Lung (tissue), 12 donors: ENCODE results near the gene FYB2. TPM values are rescaled to one million over a fixed set of nuclear protein-coding genes. Genes with fewer than 3 reads are reported as not detected.

Experiments
- ATAC-seq: fragments of 200-7000 bp; cut with Tn5 transposase; one replicate; pipeline ENCODE4 v1.9.1; 2020; ENCODE audit warnings: moderate number of reproducible peaks; ENCODE audit not compliant: insufficient read depth, low FRiP score
- DNase-seq, 3 donors: peaks; one replicate each; pipeline ENCODE4 v3.0.0-alpha.2; 2013 to 2017
- H3K27ac ChIP-seq, 2 donors: one replicate each; pipeline ENCODE4 v1.5.1; 2013; ENCODE audit warnings: mild to moderate bottlenecking in 2 of 2, moderate library complexity in 2 of 2, control low read depth in 1 of 2, inconsistent platforms in 1 of 2, low read depth in 1 of 2, low read length in 1 of 2
- H3K27me3 ChIP-seq, 3 donors: one replicate each; pipeline ENCODE4 v1.5.1; 2013; ENCODE audit warnings: low read length in 2 of 3; ENCODE audit not compliant: control insufficient read depth in 3 of 3, insufficient read depth in 3 of 3
- H3K36me3 ChIP-seq, 4 donors: one replicate each; pipeline ENCODE4 v1.5.1; 2013; ENCODE audit warnings: low read length in 4 of 4, mild to moderate bottlenecking in 1 of 4, moderate library complexity in 1 of 4; ENCODE audit not compliant: control insufficient read depth in 4 of 4, insufficient read depth in 4 of 4
- H3K4me1 ChIP-seq, 5 donors: one replicate each; pipeline ENCODE4 v1.5.1; 2013; ENCODE audit warnings: low read length in 5 of 5, mild to moderate bottlenecking in 2 of 5, moderate library complexity in 1 of 5; ENCODE audit not compliant: control insufficient read depth in 5 of 5, insufficient read depth in 5 of 5
- H3K4me3 ChIP-seq: one replicate; pipeline ENCODE4 v1.5.1; 2013; ENCODE audit warnings: mild to moderate bottlenecking, control low read depth, moderate library complexity
- H3K9ac ChIP-seq, 2 donors: one replicate each; pipeline ENCODE4 v1.5.1; 2013; ENCODE audit warnings: low read length in 2 of 2, control low read depth in 1 of 2; ENCODE audit not compliant: insufficient read depth in 1 of 2
- H3K9me3 ChIP-seq, 4 donors: one replicate each; pipeline ENCODE4 v1.5.1; 2013; ENCODE audit warnings: low read length in 3 of 4, mild to moderate bottlenecking in 1 of 4, moderate library complexity in 1 of 4; ENCODE audit not compliant: control insufficient read depth in 4 of 4, insufficient read depth in 3 of 4
- WGBS, 2 donors: extraction: QIAGEN DNeasy Blood & Tissue Kit; methylation state at CpG; one replicate each; pipeline ENCODE4 v1.1.7; 2013; 5-methylcytosine and 5-hydroxymethylcytosine counted together
- polyA plus RNA-seq, 2 donors: library from polyadenylated mRNA; stranded (reverse); fragments of 200-250 nt; gene quantifications; one replicate each; pipeline ENCODE4 v1.2.1, GENCODE V29; 2013
- total RNA-seq, 2 donors: library from RNA; depleted of rRNA in 1 of 2; stranded (reverse); fragments of >200 nt in 1 of 2; gene quantifications; one replicate each; pipeline ENCODE4 v1.2.1, GENCODE V29; 2014 to 2021
- TF ChIP-seq, protein P1 (sequence below): IDR thresholded peaks from 2 replicates; pipeline ENCODE4 v1.5.1; 2012; ENCODE audit warnings: mild to moderate bottlenecking; ENCODE audit errors: control extremely low read depth, extremely low read depth
- donor health status: control.
- donor health status: control.
- donor health status: Bipolar disorder and iron deficiency.
- donor health status: healthy.
- donor health status: DM: yes; HTN: yes; CAD: no.

The FYB2 gene
- total and polyA plus RNA-seq, 4 donors, result 0.57 to 8.6 (median 3.0) TPM

DNA sequence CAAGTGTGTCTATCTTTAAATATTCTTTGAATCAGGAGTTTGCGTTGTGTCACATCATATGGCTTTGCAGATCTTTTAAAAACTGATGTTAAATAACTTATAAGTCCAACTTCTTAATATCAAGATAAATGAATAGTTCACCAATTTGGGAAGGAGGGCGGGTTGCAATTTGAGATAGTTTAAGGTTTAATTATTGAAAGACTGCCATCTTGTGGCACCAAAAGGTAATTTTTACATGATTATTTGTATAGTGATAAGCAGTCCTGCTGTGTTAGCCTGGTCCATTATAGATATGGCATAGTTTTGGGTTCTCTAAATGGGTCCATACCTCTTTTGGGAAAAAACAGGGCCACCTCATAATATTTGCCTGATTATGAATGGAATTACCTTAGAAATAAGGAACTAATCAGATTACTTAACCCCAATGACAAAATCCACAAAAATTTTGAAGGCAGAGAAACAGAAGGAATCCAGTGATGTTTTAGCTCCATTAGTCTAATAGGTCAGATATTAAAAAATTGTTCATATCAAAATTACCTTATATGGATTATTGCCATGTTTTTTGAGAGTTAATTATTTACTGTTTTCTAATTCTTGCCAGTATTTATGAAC, 109.8 kb downstream of the FYB2 start:
- no peak overlapping the region for H3K4me3 ChIP-seq
- WGBS, 2 donors, result 15 to 20% methylated on average over 2 of the region's 2 CpGs
- TF ChIP-seq, protein P1, sequence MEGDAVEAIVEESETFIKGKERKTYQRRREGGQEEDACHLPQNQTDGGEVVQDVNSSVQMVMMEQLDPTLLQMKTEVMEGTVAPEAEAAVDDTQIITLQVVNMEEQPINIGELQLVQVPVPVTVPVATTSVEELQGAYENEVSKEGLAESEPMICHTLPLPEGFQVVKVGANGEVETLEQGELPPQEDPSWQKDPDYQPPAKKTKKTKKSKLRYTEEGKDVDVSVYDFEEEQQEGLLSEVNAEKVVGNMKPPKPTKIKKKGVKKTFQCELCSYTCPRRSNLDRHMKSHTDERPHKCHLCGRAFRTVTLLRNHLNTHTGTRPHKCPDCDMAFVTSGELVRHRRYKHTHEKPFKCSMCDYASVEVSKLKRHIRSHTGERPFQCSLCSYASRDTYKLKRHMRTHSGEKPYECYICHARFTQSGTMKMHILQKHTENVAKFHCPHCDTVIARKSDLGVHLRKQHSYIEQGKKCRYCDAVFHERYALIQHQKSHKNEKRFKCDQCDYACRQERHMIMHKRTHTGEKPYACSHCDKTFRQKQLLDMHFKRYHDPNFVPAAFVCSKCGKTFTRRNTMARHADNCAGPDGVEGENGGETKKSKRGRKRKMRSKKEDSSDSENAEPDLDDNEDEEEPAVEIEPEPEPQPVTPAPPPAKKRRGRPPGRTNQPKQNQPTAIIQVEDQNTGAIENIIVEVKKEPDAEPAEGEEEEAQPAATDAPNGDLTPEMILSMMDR, result peak; percentile 26
- ATAC-seq (no peak), DNase-seq (peak in 2 of 3 donors; percentile 75 to 81)
- H3K36me3 ChIP-seq, result no peaks in the 10 kb centered on the region
- H3K27me3 ChIP-seq, result no peaks in the 10 kb centered on the region
- H3K4me1 ChIP-seq, result no peaks in the 10 kb centered on the region
- no peaks in the 10 kb centered on the region for H3K9me3 ChIP-seq
- no peak overlapping the region for H3K9ac ChIP-seq
- no peak overlapping the region for H3K27ac ChIP-seq

DNA sequence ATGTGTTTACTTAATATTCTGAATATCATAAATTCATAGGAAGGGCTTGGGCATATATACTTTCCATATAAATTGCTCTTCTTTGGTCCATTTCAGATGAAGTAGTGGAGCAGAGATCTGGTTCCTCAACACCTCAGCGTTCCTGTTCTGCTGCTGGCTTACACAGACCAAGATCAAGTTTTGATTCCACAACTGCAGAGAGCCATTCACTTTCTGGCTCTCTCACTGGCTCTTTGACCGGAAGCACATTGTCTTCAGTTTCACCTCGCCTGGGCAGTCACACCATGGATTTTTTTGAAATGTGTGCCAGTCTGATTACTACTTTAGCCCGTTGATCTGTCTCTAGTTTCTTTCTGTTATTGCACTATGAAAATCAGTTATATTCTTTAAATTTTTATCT, 111.8 kb downstream of the FYB2 start:
- no peak overlapping the region for H3K27ac ChIP-seq
- no peaks in the 10 kb centered on the region for H3K27me3 ChIP-seq
- no peak overlapping the region for H3K9ac ChIP-seq
- DNase-seq (no peak), ATAC-seq (no peak)
- peaks cover 0 to 6% (median 0%) of the 10 kb centered on the region in 4 donors for H3K36me3 ChIP-seq
- TF ChIP-seq, protein P1, result no peak
- H3K9me3 ChIP-seq, result peaks cover 0 to 6% (median 0%) of the 10 kb centered on the region in 4 donors
- 88 to 90% methylated on average over 4 of the region's 4 CpGs for WGBS, 2 donors
- H3K4me1 ChIP-seq, result no peaks in the 10 kb centered on the region
- H3K4me3 ChIP-seq, result no peak overlapping the region

DNA sequence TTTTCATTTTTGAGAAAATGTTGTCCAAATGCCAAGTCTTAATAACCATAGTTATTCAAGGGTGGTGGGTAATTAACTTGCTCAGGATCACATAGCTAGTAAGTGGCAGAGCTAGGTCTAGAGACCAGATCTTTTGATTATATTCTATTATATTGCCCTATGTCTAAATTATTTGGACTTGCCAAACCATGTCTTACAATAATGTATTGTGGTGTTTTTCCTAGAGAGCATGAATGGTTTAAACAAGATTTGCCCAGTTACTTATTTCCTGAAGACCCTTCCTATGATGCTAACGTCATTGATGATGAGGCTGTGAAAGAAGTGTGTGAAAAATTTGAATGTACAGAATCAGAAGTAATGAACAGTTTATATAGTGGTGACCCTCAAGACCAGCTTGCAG, 115.5 kb downstream of the FYB2 start:
- TF ChIP-seq, protein P1, result no peak
- ATAC-seq, result no peak
- Histone ChIP-seq H3K36me3 (peaks cover 0 to 6% (median 0%) of the 10 kb centered on the region in 4 donors), H3K27ac (no peak overlapping the region), H3K4me1 (no peaks in the 10 kb centered on the region), H3K9ac (no peak overlapping the region), H3K9me3 (peaks cover 0 to 10% (median 3%) of the 10 kb centered on the region in 4 donors), H3K27me3 (no peaks in the 10 kb centered on the region), H3K4me3 (no peak overlapping the region)
- 80 to 84% methylated on average over 1 of the region's 1 CpG for WGBS, 2 donors
- DNase-seq, result no peak

DNA sequence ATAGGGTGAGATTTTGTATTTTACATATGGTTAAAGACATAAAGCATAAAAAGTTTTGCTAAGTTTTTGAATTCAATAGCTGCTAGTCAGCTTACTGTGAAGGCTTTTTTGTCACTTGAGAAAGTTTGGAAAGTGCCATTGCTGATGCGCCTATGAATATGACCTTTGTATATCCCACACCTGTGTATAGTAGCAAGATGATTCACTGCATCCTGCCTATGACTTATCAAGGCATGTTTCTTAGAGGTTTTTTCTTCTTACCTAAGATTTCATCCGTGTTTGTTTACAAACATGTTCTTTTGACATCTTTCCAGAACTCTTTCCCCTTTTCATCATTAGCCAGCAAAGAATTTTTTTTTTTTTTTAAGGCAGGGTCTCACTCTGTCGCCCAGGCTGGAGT, 122.5 kb downstream of the FYB2 start:
- DNase-seq, result no peak

More for the DNA sequence above, 122.5 kb downstream of the FYB2 start:
- Histone ChIP-seq H3K9ac (no peak overlapping the region), H3K4me1 (no peaks in the 10 kb centered on the region), H3K27ac (peak overlapping the region in 1 of 2 donors; percentile 33), H3K9me3 (peaks cover 0 to 7% (median 2%) of the 10 kb centered on the region in 4 donors), H3K36me3 (no peaks in the 10 kb centered on the region), H3K27me3 (no peaks in the 10 kb centered on the region), H3K4me3 (no peak overlapping the region)
- no peak for ATAC-seq
- WGBS, 2 donors, result 75 to 88% methylated on average over 3 of the region's 3 CpGs
- TF ChIP-seq, protein P1, result no peak
